PFSK-1 (cell line): ENCODE data around the gene TAPBP.
A peak's percentile ranks its signal among the peaks of the same experiment; 100 is the strongest.

Experiments
- FOXP2 ChIP-seq: optimal IDR thresholded peaks from 2 replicates; pipeline ENCODE3; 2011; ENCODE audit warnings: borderline replicate concordance, control low read depth, inconsistent platforms; ENCODE audit not compliant: insufficient read depth; ENCODE audit errors: extremely low read length, extremely low read depth
- POLR2AphosphoS5 ChIP-seq: IDR thresholded peaks from 2 replicates; pipeline ENCODE4 v1.6.1; 2012; ENCODE audit warnings: low read depth, mild to moderate bottlenecking, control low read depth, low read length, moderate library complexity
- REST ChIP-seq, 2 experiments: IDR thresholded peaks; 2 replicates each; pipeline versions ENCODE4 v1.6.1 to v1.8.0; 2011 to 2012; ENCODE audit warnings: low read depth in 2 of 2, low read length in 2 of 2, control low read depth in 1 of 2, inconsistent platforms in 1 of 2, mild to moderate bottlenecking in 1 of 2, moderate library complexity in 1 of 2; ENCODE audit not compliant: insufficient read depth in 1 of 2
- SIN3A ChIP-seq: IDR thresholded peaks from 2 replicates; pipeline ENCODE4 v1.6.1; 2012; ENCODE audit warnings: mild to moderate bottlenecking, low read length, moderate library complexity, borderline replicate concordance; ENCODE audit not compliant: insufficient read depth
- TAF1 ChIP-seq: IDR thresholded peaks from 2 replicates; pipeline ENCODE4 v1.6.1; 2012; ENCODE audit warnings: low read length, control low read depth, borderline replicate concordance; ENCODE audit not compliant: insufficient read depth

TAPBP gene

DNA sequence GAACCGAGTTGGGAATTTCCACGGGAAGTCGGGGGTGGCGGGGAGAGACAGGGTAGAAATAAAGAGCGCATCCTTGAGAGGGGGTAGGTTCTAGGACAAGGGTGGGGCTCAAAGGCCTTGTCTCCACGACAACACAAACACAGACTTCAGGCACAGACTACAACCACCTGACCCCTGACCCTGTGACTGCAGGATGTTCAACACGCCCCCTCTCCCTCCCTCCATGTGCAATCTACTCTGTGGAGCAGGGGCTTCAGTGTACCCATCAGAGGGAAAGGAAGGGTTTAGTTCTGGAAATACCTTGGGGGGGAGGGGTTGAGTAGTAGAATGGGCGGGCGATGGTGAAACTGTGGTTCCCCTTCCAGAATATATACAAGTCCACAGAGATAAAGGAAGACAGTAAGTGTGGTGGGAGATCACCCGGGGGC is 651 bp upstream of the TAPBP start:
- TF ChIP-seq SIN3A (0 out of 2 replicates have a peak, but pooled peaks have one; percentile 32), TAF1 (no peak)

GRCh38 chr6:33313105-33313708 is 671 bp downstream of the TAPBP start:
- TF ChIP-seq REST (IDR thresholded peaks at IDR 0.05; ENCODE audit: insufficient read depth in 1 of 2, low read depth in 2 of 2, low read length in 2 of 2) (0 out of 4 replicates have a peak, but pooled peaks of 1 of the 2 experiments have one; percentile 4), TAF1 (no peak)

- TF ChIP-seq REST (IDR thresholded peaks at IDR 0.05; ENCODE audit: insufficient read depth in 1 of 2, low read depth in 2 of 2, low read length in 2 of 2) (no peak), FOXP2 (no peak), SIN3A (no peak)
These were observed 1.3 kb downstream of the TAPBP start for GRCh38 chr6:33312361-33313104.

GRCh38 chr6:33306356-33306755 is 7.5 kb downstream of the TAPBP start:
- TF ChIP-seq TAF1: no peak

GRCh38 chr6:33305052-33305451 is 8.8 kb downstream of the TAPBP start:
- TF ChIP-seq SIN3A (no peak), TAF1 (no peak), FOXP2 (no peak), REST (IDR thresholded peaks at IDR 0.05; ENCODE audit: insufficient read depth in 1 of 2, low read depth in 2 of 2, low read length in 2 of 2) (no peak), POLR2AphosphoS5 (no peak)

DNA sequence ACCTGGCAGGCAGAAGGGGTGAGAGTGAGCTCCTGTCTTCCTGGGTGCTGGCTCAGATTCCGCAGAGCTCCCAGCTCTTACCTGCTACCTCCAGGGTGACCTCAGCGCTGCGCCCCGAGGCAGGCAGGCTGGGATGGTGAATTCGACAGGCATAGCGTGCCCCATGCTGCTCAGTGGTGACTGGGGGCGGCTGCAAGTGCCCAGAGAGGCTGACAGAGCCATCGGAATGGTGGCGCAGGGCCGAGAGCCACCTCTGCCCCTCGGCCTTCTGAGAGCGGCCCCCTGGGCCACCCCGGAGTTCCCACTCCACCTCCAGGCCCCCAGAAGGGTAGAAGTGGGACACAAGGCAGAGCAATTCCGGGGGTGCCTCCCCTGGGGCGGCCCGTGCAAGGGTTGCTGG is 9.7 kb downstream of the TAPBP start:
- TF ChIP-seq SIN3A: no peak
- no peak for TF ChIP-seq REST (IDR thresholded peaks at IDR 0.05; ENCODE audit: insufficient read depth in 1 of 2, low read depth in 2 of 2, low read length in 2 of 2)
- no peak for TF ChIP-seq TAF1
- no peak for TF ChIP-seq FOXP2
- no peak for TF ChIP-seq POLR2AphosphoS5
